Suprapubic skin (tissue), 4 donors: ENCODE measurements around the gene KCNG4. TPM values are rescaled to one million over a fixed set of nuclear protein-coding genes. Genes with fewer than 3 reads are reported as not detected.
"Not testable (repeated sequence)": the region's sequence is repeated elsewhere in the genome, so short reads cannot be mapped to it uniquely, and the experiment has no call there.

ENCODE experiments used
- DNase-seq, 2 donors: peaks; one replicate each; pipeline ENCODE4 v3.0.0-alpha.2; 2019; ENCODE audit warnings: low spot score in 2 of 2
- H3K27ac ChIP-seq: fragments of 200-600 bp; sonication (generic); one replicate; pipeline ENCODE4 v1.5.1; 2019
- H3K27me3 ChIP-seq: fragments of 200-600 bp; sonication (generic); one replicate; pipeline ENCODE4 v1.5.1; 2019
- H3K36me3 ChIP-seq: fragments of 200-600 bp; sonication (generic); one replicate; pipeline ENCODE4 v1.5.1; 2019
- H3K4me1 ChIP-seq: fragments of 200-600 bp; sonication (generic); one replicate; pipeline ENCODE4 v1.5.1; 2019
- H3K4me3 ChIP-seq: fragments of 200-600 bp; sonication (generic); one replicate; pipeline ENCODE4 v1.5.1; 2019; ENCODE audit warnings: mild to moderate bottlenecking
- H3K9me3 ChIP-seq: fragments of 200-600 bp; sonication (generic); one replicate; pipeline ENCODE4 v1.5.1; 2019
- EP300 ChIP-seq: sonication (generic); formaldehyde crosslinking; IDR thresholded peaks from one replicate; pipeline ENCODE4 v1.6.1; 2017; ENCODE audit warnings: antibody characterized with exemption
- POLR2A ChIP-seq, 2 donors: fragments of 450-650 bp; IDR thresholded peaks; one replicate each; pipeline ENCODE4 v1.6.1; 2017; ENCODE audit warnings: antibody characterized with exemption in 2 of 2, mild to moderate bottlenecking in 2 of 2, moderate library complexity in 2 of 2
- POLR2AphosphoS5 ChIP-seq, 3 donors: sonication (generic); formaldehyde crosslinking; IDR thresholded peaks; one replicate each; pipeline ENCODE4 v1.6.1; 2017; ENCODE audit warnings: antibody characterized with exemption in 3 of 3
- WGBS: methylation state at CpG from one replicate; pipeline ENCODE4 v1.1.5; 2018; 5-methylcytosine and 5-hydroxymethylcytosine counted together
- total RNA-seq, 4 donors: library from RNA; depleted of rRNA; stranded (reverse); fragments of >200 nt; gene quantifications; one replicate each; pipeline ENCODE4 v1.1.0, GENCODE V29; 2016
- TF ChIP-seq, protein P1 (sequence below), 2 donors: fragments of 200-600 bp in 1 of 2; fragments of 450-650 bp in 1 of 2; sonication (generic) in 1 of 2; IDR thresholded peaks; one replicate each; pipeline ENCODE4 v1.5.1; 2016 to 2019; ENCODE audit warnings: antibody characterized with exemption in 2 of 2, mild to moderate bottlenecking in 1 of 2, moderate library complexity in 1 of 2

KCNG4 gene
- total RNA-seq, 4 donors from 2014 or later: not detected

- H3K36me3 ChIP-seq: no peaks in the 10 kb centered on the region
- no peak overlapping the region for H3K4me3 ChIP-seq
- H3K27ac ChIP-seq: no peak overlapping the region
- 79% methylated on average over 17 of the region's 17 CpGs for WGBS
- TF ChIP-seq POLR2AphosphoS5 (IDR thresholded peaks at IDR 0.05) (no peak), EP300 (no peak)
- no peaks in the 10 kb centered on the region for H3K9me3 ChIP-seq
- DNase-seq: no peak
- no peaks in the 10 kb centered on the region for H3K4me1 ChIP-seq
- no peaks in the 10 kb centered on the region for H3K27me3 ChIP-seq
Measured at GRCh38 chr16:84218176-84218823, 21.5 kb downstream of the KCNG4 start.

- WGBS: 90% methylated on average over 3 of the region's 3 CpGs
- H3K27ac ChIP-seq, H3K9me3 ChIP-seq, H3K4me3 ChIP-seq, DNase-seq, H3K36me3 ChIP-seq, H3K27me3 ChIP-seq, H3K4me1 ChIP-seq: not testable (repeated sequence)
Measured at GRCh38 chr16:84216144-84216543, 23.7 kb downstream of the KCNG4 start.

DNA sequence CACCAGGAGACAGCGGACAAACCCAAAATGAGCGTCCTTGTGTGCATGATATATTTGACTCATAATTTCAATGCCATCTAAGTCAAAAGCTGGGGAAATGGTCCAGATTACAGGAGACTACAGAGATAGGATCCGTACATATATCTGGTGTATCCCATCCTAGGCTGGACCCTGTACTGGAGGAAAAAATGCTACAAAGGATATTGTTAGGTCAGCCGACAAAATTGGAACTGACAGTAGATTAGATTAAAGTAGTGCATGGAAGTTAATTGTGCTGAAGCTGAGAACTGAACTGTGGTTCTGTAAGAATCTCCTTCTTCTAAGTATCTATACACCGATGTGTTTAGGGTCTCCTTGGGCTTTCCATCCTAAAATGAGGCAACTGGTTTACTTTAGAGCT lies 24.3 kb downstream of the KCNG4 start:
- WGBS: 86% methylated on average over 5 of the region's 5 CpGs
- Histone ChIP-seq H3K4me3 (no peak overlapping the region), H3K36me3 (no peaks in the 10 kb centered on the region), H3K27me3 (no peaks in the 10 kb centered on the region), H3K4me1 (no peaks in the 10 kb centered on the region), H3K27ac (no peak overlapping the region), H3K9me3 (no peaks in the 10 kb centered on the region)
- no peak for TF ChIP-seq POLR2A (IDR thresholded peaks at IDR 0.05)
- TF ChIP-seq, protein P1, sequence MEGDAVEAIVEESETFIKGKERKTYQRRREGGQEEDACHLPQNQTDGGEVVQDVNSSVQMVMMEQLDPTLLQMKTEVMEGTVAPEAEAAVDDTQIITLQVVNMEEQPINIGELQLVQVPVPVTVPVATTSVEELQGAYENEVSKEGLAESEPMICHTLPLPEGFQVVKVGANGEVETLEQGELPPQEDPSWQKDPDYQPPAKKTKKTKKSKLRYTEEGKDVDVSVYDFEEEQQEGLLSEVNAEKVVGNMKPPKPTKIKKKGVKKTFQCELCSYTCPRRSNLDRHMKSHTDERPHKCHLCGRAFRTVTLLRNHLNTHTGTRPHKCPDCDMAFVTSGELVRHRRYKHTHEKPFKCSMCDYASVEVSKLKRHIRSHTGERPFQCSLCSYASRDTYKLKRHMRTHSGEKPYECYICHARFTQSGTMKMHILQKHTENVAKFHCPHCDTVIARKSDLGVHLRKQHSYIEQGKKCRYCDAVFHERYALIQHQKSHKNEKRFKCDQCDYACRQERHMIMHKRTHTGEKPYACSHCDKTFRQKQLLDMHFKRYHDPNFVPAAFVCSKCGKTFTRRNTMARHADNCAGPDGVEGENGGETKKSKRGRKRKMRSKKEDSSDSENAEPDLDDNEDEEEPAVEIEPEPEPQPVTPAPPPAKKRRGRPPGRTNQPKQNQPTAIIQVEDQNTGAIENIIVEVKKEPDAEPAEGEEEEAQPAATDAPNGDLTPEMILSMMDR (IDR thresholded peaks at IDR 0.05): no peak
- TF ChIP-seq POLR2AphosphoS5 (IDR thresholded peaks at IDR 0.05): no peak
- no peak for TF ChIP-seq EP300
- DNase-seq: no peak

DNA sequence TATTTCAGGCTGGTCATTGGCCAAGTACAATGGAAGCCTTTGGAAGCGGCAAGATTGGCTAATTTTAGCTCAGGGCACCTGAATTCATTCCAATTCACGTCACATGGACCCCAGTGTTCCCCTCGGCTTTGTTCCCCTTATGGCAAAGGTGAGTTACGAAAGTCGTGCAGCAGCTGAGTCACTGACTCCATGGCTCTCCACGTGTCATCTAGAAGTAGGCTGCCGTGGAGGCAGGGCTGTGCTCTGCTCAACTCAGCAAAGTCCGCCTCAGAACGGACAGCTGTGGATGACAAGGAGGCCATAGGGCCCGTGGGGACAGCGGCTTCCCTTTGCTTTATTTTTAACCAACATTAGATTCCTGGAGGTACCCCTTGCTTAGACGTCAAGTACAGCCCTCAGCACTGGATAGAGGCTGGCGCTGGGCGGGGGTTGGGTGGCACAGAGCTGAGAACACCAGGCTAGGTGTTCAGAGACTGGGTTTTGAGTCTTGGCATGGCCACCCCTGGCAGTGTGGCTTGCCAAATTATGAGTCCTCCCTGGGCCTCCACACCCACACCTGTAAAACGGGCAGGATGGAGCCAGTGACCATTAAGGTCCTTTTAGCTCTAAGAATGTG lies 25.3 kb downstream of the KCNG4 start:
- H3K36me3 ChIP-seq: no peaks in the 10 kb centered on the region
- no peak overlapping the region for H3K4me3 ChIP-seq
- no peak overlapping the region for H3K27ac ChIP-seq
- TF ChIP-seq, protein P1 (IDR thresholded peaks at IDR 0.05): no peak
- TF ChIP-seq POLR2AphosphoS5 (IDR thresholded peaks at IDR 0.05) (no peak), EP300 (no peak), POLR2A (IDR thresholded peaks at IDR 0.05) (no peak)
- 80% methylated on average over 12 of the region's 15 CpGs for WGBS
- no peaks in the 10 kb centered on the region for H3K4me1 ChIP-seq
- no peaks in the 10 kb centered on the region for H3K27me3 ChIP-seq
- H3K9me3 ChIP-seq: no peaks in the 10 kb centered on the region
- DNase-seq: no peak

DNA sequence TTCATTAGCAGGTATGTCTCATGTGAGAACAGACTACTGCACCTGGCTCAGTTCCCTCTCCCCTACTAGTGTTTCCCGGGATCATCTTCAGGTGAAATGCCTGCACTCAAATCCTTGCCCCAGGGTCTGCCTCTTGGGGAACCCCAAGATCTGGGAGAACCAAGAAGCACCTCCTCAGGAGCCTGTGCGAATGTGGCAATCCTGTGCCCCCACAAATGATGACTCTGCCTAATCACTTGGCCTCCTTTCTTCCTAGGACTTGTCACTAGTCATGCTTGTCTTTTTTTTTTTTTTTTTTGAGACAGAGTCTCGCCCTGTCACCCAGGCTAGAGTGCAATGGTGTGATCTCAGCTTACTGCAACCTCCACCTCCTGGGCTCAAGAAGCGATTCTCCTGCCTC lies 27.2 kb downstream of the KCNG4 start:
- Histone ChIP-seq H3K4me3 (no peak overlapping the region), H3K4me1 (no peaks in the 10 kb centered on the region), H3K27me3 (no peaks in the 10 kb centered on the region), H3K27ac (no peak overlapping the region), H3K36me3 (no peaks in the 10 kb centered on the region), H3K9me3 (no peaks in the 10 kb centered on the region)
- no peak for DNase-seq
- TF ChIP-seq POLR2A (IDR thresholded peaks at IDR 0.05): no peak
- no peak for TF ChIP-seq POLR2AphosphoS5 (IDR thresholded peaks at IDR 0.05)
- TF ChIP-seq, protein P1 (IDR thresholded peaks at IDR 0.05): no peak
- TF ChIP-seq EP300: no peak
- 78% methylated on average over 4 of the region's 4 CpGs for WGBS

- TF ChIP-seq, protein P1 (IDR thresholded peaks at IDR 0.05): no peak
- TF ChIP-seq POLR2A (IDR thresholded peaks at IDR 0.05): no peak
- TF ChIP-seq EP300: no peak
- Histone ChIP-seq H3K36me3 (no peaks in the 10 kb centered on the region), H3K27ac (no peak overlapping the region), H3K4me1 (no peaks in the 10 kb centered on the region), H3K27me3 (no peaks in the 10 kb centered on the region), H3K4me3 (no peak overlapping the region), H3K9me3 (no peaks in the 10 kb centered on the region)
- no peak for DNase-seq
- 51% methylated on average over 4 of the region's 4 CpGs for WGBS
Measured at GRCh38 chr16:84212154-84212553, 27.7 kb downstream of the KCNG4 start.
